Keratinocyte (primary cell): ENCODE data around the gene NCOA3.

Source experiments
- CTCF ChIP-seq, 3 experiments: IDR thresholded peaks in 1 of 3; conservative IDR thresholded peaks in 1 of 3; optimal IDR thresholded peaks in 1 of 3; 2 replicates in 2 of 3; 3 replicates in 1 of 3; pipeline versions ENCODE3 to v1.5.1; 2011; ENCODE audit warnings: low read length in 3 of 3, mild to moderate bottlenecking in 3 of 3, moderate library complexity in 2 of 3, control low read depth in 1 of 3, inconsistent platforms in 1 of 3; ENCODE audit not compliant: insufficient read depth in 2 of 3; ENCODE audit errors: extremely low read depth in 1 of 3
- EZH2 ChIP-seq: IDR thresholded peaks from one replicate; pipeline ENCODE4 v1.6.1; 2012; ENCODE audit warnings: inconsistent platforms, mild to moderate bottlenecking, low read length, moderate library complexity

DNA sequence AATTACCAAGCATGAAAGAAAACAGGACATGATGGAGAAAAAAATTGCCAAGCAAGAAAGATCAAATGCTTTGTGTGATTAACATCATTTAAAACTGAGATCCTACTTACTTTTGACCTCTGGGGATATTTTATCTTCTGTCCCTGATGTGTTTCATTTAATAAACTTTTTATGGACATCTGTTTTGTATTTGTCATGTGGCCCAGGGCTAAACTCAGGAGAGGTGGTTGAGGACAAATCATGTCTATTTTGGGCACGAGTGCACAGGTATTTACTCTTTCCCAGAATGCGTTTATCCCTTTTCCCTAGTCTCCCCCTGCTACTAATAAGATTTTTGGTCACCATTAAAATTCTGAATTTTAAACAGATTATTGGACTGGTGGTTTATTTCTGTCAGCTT lies 128.2 kb downstream of the NCOA3 start:
- TF ChIP-seq CTCF (optimal IDR thresholded peaks at IDR 0.05 in 1 of 3, IDR thresholded peaks at IDR 0.05 in 1 of 3, conservative IDR thresholded peaks at IDR 0.05 in 1 of 3; ENCODE audit: extremely low read depth in 1 of 3, insufficient read depth in 2 of 3, low read length in 3 of 3) (no peak), EZH2 (no peak)
